ENCODE data around the gene VPS35L. TPM values are rescaled to one million over a fixed set of nuclear protein-coding genes. Genes with fewer than 3 reads are reported as not detected.

VPS35L gene
- total RNA-seq, 1 donor from 2014 or later, result 6.8 TPM

- Histone ChIP-seq H3K4me3 (ENCODE audit: low read depth, low read length) (no peak overlapping the region), H3K27me3 (ENCODE audit: control insufficient read depth, insufficient read depth, low read length) (no peaks in the 10 kb centered on the region), H3K36me3 (ENCODE audit: control insufficient read depth, insufficient read depth, low read length) (peaks cover 6% of the 10 kb centered on the region)
- TF ChIP-seq CTCF (IDR thresholded peaks at IDR 0.05; ENCODE audit: insufficient read depth, low read length, severe bottlenecking), result peak; percentile 78
- FAIRE-seq, result no peak
- DNase-seq (ENCODE audit: low read depth), result peak; percentile 52
Measured at GRCh38 chr16:19583665-19584300, 28.3 kb downstream of the VPS35L start.

- DNase-seq (ENCODE audit: low read depth) (no peak), FAIRE-seq (no peak)
- no peak for TF ChIP-seq CTCF (IDR thresholded peaks at IDR 0.05; ENCODE audit: insufficient read depth, low read length, severe bottlenecking)
- Histone ChIP-seq H3K36me3 (ENCODE audit: control insufficient read depth, insufficient read depth, low read length) (peaks cover 4% of the 10 kb centered on the region), H3K27me3 (ENCODE audit: control insufficient read depth, insufficient read depth, low read length) (no peaks in the 10 kb centered on the region), H3K4me3 (ENCODE audit: low read depth, low read length) (no peak overlapping the region)
Measured at GRCh38 chr16:19588661-19589060, 33.2 kb downstream of the VPS35L start.

- Histone ChIP-seq H3K36me3 (ENCODE audit: control insufficient read depth, insufficient read depth, low read length) (peaks cover 4% of the 10 kb centered on the region), H3K4me3 (ENCODE audit: low read depth, low read length) (no peak overlapping the region), H3K27me3 (ENCODE audit: control insufficient read depth, insufficient read depth, low read length) (no peaks in the 10 kb centered on the region)
- TF ChIP-seq CTCF (IDR thresholded peaks at IDR 0.05; ENCODE audit: insufficient read depth, low read length, severe bottlenecking), result no peak
- no peak for FAIRE-seq
- DNase-seq (ENCODE audit: low read depth), result no peak
Measured at GRCh38 chr16:19589106-19589505, 33.6 kb downstream of the VPS35L start.

- DNase-seq (ENCODE audit: low read depth) (no peak), FAIRE-seq (no peak)
- no peak for TF ChIP-seq CTCF (IDR thresholded peaks at IDR 0.05; ENCODE audit: insufficient read depth, low read length, severe bottlenecking)
Measured at GRCh38 chr16:19589771-19590302, 34.3 kb downstream of the VPS35L start.

GRCh38 chr16:19595043-19595767 is 39.7 kb downstream of the VPS35L start:
- FAIRE-seq (no peak), DNase-seq (ENCODE audit: low read depth) (peak; percentile 85)
- TF ChIP-seq CTCF (IDR thresholded peaks at IDR 0.05; ENCODE audit: insufficient read depth, low read length, severe bottlenecking), result no peak
- H3K27me3 ChIP-seq (ENCODE audit: control insufficient read depth, insufficient read depth, low read length), result no peaks in the 10 kb centered on the region
- H3K36me3 ChIP-seq (ENCODE audit: control insufficient read depth, insufficient read depth, low read length), result peaks cover 3% of the 10 kb centered on the region
- H3K4me3 ChIP-seq (ENCODE audit: low read depth, low read length), result no peak overlapping the region

More at GRCh38 chr16:19589771-19590302, 34.3 kb downstream of the VPS35L start:
- H3K4me3 ChIP-seq (ENCODE audit: low read depth, low read length), result no peak overlapping the region
- H3K36me3 ChIP-seq (ENCODE audit: control insufficient read depth, insufficient read depth, low read length), result peaks cover 4% of the 10 kb centered on the region
- no peaks in the 10 kb centered on the region for H3K27me3 ChIP-seq (ENCODE audit: control insufficient read depth, insufficient read depth, low read length)

Measured in bronchial epithelial cell (primary cell).